Dedifferentiated amniotic fluid mesenchymal stem cell (primary cell): ENCODE data around the gene DCC.
"Not testable (repeated sequence)": the region's sequence is repeated elsewhere in the genome, so short reads cannot be mapped to it uniquely, and the experiment has no call there.

Experiments
- DNase-seq: peaks from one replicate; pipeline ENCODE4 v3.0.0-alpha.2; 2016; ENCODE audit errors: extremely low spot score

The DCC gene

DNA sequence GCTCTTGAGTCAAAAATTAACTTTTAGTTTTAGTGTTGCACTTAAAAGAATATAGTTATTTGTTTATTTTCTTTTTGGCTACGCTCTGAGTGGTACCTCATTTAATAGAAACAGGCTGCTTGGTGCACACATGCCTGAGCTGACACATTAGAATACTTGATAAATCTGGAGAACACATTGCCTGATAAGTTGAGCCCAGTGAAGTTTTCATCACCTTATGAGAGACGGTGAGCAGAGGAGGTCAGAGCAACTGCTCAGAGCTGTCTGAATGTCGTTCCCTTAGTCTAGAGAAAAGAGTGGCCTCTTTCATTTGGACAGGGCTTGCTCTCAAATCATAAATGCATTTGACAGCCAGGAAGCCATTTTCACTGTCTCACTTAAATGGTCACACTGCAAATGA is 1168.5 kb downstream of the DCC start:
- no peak for DNase-seq

DNA sequence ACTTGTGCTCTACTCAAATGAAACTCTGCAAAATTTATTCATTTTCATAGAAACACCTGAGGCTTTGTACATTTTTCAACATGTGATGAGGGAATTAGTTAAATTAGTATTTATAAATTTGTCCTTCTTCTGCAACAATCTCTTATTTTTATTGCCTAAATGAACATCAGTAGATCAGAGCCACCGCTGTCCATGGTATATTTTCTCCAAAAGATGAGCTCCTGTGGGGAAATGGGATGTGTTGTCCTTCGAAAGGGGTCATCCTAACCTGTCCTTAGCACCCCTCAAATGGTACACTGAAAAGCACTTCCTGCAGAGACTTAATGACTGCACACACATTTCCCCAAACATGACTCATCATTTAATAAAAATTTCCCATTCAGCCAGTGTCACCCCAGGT is 1169.9 kb downstream of the DCC start:
- DNase-seq = no peak

DNA sequence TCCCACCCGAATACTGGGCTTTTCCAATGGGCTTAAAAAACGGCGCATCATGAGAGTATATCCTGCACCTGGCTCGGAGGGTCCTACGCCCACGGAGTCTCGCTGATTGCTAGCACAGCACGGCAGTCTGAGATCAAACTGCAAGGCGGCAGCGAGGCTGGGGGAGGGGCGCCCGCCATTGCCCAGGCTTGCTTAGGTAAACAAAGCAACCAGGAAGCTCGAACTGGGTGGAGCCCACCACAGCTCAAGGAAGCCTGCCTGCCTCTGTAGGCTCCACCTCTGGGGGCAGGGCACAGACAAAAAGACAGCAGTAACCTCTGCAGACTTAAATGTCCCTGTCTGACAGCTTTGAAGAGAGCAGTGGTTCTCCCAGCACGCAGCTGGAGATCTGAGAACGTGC is 1171.7 kb downstream of the DCC start:
- not testable (repeated sequence) for DNase-seq

DNA sequence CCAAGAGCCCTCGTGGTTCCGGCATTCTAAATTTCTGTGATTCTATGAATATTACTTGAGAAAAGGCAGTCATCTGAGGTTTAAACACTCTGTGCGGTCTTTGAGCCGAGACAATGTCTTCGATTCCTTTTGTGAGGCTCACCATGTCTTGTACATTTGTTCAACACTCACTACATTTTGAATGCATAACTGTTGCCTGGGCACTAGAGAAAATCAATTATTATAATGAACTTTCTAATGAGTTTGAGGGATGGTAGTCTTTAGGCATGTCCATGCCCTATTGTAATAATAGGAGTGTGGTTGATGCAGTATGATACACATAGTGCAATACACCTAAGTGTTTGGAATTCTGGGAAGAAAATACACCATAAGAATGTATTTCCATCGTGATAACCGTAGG is 1181.1 kb downstream of the DCC start:
- no peak for DNase-seq

DNA sequence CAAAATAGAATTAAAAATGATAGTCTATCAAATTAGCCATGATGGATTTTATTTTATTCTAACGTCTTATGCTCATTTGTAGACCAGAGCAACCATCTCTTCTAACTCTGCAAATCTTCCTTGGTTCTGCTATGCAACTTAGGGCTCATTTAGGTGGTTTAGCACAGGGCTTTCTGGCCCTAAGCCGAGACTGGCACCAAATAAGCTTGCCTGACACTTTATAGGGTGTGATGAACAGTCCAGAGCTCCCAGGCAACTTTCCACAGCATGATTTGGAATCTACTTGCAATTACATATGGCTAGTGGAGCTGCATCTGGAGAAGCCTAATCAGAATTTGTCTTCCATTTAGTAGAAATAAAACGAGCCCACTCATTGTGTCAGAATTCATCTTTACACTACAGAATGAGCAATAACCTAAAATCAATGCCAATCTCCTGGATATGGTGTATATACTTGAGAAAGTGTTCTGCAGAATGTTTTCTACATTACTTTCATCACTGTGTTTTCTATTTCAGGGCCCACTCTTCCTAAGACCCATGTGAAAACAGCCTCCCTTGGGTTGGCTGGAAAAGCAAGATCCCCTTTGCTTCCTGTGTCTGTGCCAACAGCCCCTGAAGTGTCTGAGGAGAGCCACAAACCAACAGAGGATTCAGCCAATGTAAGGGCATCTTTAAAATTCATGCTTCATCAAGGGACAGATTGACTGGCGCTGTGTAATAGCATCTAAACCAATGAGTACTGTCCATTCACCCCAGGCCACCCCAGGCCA is 1186.3 kb downstream of the DCC start:
- no peak for DNase-seq

DNA sequence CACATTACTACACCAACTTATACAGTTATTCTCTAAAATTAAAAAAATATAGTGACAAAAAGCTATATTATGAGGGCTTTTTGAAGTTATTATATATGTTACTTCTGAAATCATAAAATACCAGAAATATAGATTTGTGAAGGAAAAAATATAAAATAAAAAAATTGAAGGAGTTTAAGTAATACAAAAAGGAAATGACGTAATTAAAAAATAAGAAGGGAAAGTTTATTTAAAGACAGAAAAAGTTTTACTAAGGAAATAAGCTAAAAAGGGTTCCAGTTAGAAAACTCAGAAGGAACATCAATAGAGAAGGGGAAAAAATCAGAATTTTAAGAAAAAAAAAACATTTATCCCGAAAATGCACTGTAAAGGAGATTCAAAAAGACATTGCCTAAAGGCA is 1187.4 kb downstream of the DCC start:
- DNase-seq = no peak

DNA sequence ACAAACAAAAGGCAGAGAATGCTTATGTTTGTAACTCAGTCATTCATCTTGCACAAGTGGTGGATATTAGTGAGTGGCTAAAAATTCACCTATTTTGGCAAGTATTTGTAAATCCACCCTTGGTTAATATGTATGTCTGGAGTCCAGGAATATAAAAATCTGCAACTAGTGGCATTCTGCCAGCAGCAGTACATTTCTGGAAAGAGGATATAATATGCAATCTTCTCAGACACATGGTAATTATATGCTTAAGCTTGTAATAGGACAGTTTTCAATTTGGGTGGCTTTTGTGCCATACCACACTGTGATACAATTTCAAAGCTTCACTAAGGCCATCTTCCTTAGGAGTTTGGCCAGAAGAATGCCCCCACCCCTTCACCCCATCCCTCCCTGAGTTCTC is 1191.2 kb downstream of the DCC start:
- DNase-seq = no peak

DNA sequence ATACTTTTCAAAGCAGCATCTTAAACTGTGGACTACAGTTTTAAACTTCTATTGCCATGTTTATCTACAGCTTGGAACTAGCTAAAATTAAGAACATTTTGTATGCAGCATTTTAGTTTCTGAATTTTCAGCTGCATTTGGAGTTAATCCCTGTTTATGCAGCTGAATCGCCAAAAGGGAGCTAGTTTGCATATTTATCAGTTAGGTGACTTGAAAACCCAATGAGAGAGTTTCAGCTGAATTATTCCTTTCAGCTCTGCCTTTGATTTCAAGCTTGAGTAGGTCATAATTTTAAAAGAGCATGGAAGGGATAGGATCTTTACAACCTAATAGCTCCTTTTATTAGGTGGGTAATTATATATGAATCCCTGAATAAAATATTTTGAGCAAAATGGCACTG is 1191.9 kb downstream of the DCC start:
- DNase-seq = no peak

DNA sequence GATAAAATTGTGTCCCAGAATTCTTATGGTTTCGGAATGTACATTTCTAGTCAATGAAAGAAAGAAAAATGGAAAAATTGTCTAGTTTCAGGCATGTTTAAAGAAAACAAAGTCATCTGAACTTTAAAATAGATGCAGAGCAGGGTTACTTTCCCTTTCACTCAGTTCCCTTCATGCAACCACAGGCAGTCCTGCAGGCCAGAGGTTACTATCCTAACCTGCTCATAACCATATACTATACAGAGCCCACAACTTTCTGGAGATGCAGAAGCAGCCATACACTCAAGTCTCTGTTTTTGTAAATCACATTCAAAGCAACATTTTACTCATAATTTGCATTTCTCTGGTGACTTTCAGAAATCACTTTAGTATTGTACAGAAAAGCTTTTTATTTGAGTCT is 1194.2 kb downstream of the DCC start:
- no peak for DNase-seq

DNA sequence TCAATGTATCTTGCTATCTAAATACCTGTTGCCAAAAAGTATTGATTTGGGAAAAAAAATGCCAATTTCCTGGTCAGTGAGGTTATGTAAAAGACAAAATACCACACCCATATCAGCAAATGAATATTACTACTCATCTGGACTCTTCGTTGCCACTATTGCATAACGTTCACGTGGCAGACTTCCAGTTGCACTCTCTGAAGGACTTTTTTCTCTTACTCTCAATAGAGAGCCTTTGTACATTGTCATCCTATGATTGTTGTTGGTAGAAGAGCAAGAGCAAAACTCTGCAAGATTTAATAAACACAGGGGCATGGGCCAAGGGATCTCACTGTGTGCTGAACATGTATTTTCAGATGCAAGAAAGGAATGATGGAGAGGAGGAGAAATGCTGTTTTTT is 1194.7 kb downstream of the DCC start:
- DNase-seq = no peak

DNA sequence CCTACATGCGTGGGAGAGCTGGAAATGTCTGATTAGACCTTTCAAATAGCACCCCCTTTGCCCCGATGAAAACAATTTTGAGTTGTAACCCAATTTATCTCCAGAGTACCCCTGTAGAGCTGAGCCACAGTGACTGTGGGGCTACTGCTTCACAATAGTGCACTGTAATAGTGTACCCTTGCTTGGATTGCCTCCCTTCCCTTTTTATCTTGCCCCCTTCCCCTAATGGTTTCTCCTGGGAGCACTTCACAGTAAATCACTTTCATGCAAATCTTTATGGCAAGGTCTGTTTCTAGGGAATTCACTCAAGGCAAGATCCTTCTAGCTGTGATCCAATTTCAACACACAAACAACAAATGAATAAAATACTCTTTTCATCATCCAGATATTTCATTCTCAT is 1196.9 kb downstream of the DCC start:
- DNase-seq = no peak

DNA sequence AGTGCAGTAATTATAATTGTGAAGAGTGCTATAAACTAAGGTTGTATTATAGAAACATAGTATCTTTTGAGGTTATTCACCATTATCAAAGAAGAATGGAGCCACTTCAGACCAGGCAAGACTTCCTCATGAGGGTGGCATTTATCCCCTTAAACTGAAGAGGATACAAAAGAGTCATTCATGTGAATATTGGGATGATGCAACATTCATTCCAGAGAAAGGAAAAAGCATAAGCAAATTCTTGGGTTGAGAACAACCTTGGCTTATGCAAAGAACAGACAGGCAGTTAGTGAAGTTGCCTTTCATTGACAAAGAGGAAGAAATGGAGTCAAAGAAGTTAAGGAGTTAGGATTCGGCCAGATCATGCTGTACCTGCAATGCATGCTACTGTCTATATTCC is 1201.9 kb downstream of the DCC start:
- no peak for DNase-seq

DNA sequence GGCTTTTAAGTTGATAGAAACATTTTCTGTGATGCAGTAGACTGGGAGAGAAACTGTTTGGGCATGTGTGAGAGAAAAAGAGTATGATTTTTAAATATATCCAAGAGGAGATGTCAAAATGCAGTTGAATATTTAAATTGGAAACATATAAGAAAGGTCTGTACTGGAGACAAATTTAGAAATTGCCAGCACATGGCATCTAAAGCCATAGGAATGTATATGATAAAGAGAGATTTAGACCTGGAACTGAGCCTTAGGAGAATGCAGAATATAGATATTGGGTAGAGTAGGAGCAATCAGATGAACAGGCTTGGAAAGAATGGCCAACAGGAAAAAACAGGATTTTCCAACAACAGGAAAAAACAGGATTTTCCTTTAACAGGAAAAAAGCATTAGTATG is 1203.7 kb downstream of the DCC start:
- no peak for DNase-seq

DNA sequence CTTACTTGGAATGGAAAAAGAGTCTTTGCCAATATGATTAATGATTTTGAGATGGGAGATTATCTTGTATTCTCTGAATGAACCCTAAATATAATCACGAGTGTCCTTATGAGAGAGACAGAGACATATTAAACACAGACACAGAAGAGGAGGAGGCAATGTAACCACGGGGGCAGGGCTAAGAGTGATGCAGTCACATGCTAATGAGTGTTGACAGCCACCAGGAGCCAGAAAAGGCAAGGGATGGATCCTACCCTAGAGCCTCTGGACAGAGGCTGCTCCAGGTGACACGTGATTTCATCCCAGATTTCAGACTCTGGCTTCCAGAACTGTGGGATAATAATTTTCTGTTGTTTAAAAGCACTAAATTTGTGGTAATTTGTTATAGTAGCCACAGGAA is 1204.9 kb downstream of the DCC start:
- no peak for DNase-seq

DNA sequence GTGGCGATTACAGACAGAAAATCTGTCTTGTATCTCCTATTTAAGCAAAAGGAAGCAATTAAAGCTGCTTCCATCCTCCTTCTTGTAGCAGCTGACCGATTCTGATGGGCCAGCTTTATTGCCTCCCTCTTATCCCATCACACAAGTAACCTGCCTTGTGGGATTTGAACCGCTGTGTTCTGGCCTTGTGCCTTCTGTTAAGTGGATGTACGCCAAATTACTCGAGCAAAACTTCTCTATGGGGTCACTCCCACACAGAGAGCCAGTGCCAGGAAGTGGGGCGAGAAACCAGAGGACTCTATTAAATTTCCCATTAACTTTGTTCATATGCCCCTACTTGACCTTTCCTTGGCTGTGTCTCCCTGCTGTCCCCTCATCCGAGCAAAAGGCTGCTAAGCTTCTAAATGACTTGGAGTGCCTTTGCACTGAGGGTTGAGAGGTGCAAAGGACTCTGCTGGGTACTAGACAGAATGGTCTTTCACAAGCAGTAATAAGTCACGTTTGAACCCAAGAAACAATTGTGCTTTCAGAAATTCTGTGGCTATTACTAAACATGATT is 1212.0 kb downstream of the DCC start:
- DNase-seq = no peak

DNA sequence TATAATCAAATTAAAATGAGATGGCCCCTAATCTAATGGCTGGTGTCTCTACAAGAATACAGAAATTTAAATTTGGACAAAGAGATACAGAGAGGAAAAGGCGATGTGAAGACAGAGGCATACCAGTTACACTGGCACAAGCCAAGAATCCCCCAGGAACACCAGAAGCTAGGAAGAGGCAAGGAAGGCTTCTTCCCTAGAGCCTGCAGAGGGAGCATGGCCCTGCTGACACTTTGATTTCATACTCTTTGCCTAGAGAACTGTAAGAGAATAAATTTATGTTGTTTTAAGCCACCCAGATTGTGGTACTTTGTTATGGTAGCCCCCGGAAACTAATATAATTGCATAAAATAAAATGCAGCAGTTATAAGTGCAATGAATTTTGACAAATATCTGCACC is 1213.0 kb downstream of the DCC start:
- no peak for DNase-seq

DNA sequence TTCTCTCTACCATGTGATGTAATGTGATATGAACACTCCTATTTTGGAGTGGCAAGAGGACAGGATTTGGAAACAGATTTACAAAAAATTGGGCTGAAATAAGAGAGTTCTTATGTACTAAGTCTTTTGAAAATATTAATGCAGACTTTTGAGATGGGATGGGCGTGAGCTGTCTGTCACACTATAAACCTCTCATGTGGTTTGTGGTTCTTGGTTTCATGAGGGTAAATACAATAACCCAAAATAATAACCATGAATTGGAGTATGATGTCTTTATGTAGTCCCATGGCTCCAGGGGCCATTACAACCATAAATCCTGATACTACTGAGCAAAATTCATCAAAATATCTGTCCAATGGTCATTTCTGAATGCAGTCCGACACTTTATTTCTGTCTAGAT is 1216.5 kb downstream of the DCC start:
- no peak for DNase-seq

DNA sequence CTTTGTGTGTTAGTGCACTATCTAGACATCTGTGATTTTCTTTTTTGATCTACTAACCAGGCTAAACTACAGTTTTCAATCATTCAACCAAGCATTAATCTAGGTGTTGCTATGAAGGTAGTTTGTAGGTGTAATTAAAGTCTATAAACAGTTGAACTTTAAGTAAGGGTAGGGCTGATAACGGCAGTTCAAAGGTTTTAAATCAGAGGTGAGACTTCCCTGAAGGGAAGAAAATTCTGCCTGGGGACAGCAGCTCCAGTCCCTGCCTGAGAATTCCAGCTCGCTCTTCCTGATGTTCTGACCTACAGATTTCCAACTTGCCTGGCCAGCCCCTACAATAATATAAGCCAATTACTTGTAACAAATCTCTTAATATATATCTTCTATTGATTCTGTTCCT is 1220.5 kb downstream of the DCC start:
- DNase-seq = no peak

DNA sequence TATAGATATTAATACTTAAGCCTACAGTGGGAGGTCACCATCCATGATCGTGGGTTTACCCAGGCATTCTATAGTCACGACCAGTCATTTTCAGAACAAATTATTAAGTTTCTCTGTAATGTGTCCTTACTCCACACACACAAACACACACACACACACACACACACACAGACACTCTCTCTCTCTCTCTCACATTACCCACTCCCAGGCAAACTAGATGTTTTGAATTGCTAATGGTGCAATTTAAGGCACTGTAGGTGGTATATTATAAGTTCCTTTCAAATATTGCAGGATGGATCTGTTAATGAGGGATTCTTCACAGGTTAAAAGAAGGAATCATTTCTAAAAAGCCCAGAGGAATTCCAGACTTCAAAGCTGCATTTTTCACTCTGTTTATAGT is 1226.6 kb downstream of the DCC start:
- DNase-seq = no peak

DNA sequence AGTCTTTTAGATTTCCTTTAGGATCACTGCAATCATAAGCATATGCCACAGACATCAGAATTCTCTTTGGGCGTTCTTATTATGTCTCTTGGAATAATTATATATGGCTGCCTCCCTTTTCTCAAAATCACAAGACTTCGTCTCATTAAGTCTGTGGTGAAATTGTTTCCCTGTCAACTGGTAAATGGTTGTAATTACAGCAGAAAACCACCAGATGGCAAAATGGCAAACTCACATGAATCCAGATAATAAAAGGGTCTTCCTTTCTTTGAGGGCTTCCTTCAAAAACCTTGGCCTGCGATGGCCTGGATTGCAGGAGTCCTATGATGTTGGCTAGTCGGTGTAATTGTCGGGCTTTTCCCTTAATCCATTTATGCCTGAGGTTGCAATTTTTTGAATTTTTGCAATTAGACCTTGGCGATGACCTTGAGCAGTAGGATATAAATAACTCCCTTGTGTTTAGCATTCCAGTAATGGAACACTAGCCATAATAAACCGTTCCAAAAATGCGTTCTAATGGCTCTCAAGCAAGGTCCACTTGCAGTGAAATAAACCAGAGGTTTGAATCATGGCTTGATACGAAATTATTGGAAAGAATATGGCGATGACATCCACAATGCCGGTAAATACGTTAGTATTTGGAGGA is 1228.1 kb downstream of the DCC start:
- peak; percentile 44 for DNase-seq
